ENCODE results near the gene PHYKPL.

The PHYKPL gene

DNA sequence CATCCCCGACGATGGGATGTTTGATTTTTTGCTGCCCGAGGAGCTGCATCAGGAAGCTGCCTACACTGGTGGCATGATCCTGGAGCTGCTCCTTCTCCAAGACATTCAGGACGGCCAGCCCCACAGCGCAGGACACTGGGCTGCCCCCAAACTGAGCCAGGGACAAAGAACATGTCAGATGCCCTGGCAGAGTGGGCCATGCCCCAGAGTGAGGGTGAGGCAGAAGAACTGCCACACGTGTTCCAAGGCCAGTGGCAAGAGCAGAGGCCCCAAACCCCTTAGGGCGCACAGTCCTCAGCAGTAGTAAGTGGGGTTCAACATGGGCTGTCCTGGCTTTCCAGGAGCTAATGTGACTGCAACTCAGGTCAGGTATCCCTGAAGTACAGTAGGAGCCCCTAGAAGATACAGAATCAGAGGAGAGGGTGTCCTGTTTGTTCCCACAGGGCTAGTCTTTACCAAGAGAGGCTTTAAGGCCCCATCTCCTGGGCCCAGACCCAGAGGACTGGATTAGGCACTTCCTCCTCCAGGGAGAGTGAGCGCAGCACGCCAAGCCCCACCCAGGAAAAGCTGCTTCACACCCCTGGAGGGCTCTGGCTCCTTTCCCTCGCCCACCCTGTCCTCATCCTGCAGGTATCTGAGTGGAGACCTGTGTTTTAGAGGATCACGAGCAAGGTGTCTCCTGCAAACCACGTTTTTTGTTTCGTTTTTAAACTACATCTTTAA is 17.2 kb downstream of the PHYKPL start:
- TF ChIP-seq, protein P1, sequence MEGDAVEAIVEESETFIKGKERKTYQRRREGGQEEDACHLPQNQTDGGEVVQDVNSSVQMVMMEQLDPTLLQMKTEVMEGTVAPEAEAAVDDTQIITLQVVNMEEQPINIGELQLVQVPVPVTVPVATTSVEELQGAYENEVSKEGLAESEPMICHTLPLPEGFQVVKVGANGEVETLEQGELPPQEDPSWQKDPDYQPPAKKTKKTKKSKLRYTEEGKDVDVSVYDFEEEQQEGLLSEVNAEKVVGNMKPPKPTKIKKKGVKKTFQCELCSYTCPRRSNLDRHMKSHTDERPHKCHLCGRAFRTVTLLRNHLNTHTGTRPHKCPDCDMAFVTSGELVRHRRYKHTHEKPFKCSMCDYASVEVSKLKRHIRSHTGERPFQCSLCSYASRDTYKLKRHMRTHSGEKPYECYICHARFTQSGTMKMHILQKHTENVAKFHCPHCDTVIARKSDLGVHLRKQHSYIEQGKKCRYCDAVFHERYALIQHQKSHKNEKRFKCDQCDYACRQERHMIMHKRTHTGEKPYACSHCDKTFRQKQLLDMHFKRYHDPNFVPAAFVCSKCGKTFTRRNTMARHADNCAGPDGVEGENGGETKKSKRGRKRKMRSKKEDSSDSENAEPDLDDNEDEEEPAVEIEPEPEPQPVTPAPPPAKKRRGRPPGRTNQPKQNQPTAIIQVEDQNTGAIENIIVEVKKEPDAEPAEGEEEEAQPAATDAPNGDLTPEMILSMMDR (IDR thresholded peaks at IDR 0.05) = no peak

DNA sequence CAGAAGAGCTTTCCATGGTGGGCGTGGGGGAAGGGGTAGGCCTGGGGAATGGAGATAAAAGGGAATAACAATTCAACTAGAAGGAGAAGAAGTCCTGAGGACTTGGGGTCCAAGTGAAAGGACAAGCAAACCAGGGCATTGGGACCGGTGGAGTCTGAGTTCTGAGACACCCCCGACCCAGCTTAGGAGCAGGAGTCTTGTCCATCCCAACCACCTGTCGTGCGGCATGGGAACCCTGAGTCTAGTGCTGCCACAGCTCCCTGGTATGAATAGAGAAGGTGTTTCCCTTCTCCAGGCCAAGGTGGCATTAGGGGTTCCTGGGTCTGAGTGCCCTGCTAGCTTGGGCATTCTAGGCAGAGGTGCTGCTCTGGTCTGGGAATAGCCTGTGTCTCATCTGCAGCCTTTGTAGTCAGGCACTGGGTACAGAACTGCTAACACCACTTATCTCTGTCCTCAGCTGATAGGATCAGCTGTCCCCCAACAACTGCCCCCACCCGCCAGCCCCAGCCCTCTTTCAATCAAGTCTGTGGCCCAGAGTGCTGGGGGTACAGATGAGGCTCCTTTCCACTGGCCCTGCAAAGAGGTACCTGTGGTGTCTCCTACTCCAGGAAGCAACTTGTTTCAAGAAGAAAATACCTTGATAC is 18.3 kb downstream of the PHYKPL start:
- TF ChIP-seq, protein P1 (IDR thresholded peaks at IDR 0.05) = no peak

DNA sequence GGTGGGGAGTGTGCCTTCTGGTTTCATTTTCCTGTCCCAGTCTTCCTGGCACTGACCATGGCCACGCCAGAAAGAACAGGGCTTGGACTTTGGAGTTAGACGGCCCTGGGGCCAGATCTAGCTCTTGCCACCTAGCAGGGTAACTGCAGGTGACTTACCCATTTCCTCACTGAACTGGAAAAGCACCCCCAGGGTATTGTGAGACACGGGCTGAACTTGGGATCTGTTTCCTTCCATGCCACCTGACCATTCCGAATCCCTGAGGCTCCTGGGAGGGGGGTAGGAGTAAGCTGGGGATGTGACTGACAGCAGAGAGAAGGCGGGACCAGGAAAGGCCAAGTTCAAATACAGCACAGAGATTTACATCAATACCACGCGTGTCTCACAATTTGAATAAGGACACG is 18.9 kb downstream of the PHYKPL start:
- TF ChIP-seq, protein P1 (IDR thresholded peaks at IDR 0.05) = no peak

DNA sequence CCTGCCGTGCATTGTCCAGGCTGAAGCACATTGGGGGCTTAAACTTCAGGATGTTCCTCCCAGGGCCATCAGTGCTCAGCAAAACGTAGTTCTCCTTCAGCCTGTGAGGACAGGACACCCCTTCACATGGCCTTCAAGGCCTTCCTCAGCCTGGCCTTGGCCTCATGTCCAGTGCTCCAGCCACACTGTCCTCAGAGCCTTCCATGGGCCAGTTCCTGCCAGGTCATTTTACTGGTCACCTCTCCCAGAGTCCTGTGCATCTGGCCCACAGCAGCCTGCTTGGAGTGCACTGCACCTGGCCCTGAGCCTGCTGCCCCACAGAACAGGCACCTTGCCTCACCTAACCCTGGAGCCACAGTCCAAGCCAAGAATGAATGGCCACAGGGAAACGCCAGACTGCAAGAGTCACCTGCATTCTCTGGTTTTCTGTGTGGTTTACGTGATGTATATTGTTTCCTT is 19.6 kb downstream of the PHYKPL start:
- TF ChIP-seq, protein P1 (IDR thresholded peaks at IDR 0.05) = no peak

DNA sequence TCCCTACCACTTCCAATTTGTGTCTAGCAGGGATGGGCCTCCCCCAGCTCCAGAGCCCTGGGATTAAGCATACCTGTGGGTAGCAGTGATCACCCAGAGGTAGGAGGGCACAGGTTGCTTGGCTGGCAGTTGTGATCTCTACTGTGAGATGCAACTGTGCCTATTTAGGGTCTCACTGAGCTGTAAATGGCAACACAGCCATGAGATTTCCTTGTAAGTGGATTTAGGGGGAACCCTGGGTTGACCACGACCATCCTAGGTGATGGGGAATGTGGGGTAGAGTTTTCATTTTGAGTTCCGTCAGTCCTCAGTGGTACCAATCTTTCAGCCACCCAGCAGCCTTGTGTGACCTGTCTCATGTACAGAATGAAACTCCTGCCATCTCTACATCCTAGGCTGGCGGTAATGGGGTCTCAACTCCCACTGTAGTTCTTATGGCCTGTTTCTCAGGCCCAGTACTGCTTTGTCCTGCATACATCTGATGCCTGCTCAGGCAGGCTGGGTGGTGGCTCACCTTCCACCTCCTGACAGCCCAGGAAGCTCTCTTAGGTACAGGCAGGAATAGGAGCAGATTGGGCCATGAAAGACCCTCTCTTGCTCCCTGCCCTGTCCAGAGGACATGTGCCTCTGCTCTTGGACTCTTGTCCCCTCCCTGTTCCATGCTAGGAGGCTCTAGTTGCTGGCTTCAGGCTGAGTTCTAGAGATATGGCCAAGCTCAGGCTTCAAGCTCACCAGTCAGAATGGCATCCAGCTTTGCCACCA is 20.2 kb downstream of the PHYKPL start:
- TF ChIP-seq, protein P1 (IDR thresholded peaks at IDR 0.05) = no peak

DNA sequence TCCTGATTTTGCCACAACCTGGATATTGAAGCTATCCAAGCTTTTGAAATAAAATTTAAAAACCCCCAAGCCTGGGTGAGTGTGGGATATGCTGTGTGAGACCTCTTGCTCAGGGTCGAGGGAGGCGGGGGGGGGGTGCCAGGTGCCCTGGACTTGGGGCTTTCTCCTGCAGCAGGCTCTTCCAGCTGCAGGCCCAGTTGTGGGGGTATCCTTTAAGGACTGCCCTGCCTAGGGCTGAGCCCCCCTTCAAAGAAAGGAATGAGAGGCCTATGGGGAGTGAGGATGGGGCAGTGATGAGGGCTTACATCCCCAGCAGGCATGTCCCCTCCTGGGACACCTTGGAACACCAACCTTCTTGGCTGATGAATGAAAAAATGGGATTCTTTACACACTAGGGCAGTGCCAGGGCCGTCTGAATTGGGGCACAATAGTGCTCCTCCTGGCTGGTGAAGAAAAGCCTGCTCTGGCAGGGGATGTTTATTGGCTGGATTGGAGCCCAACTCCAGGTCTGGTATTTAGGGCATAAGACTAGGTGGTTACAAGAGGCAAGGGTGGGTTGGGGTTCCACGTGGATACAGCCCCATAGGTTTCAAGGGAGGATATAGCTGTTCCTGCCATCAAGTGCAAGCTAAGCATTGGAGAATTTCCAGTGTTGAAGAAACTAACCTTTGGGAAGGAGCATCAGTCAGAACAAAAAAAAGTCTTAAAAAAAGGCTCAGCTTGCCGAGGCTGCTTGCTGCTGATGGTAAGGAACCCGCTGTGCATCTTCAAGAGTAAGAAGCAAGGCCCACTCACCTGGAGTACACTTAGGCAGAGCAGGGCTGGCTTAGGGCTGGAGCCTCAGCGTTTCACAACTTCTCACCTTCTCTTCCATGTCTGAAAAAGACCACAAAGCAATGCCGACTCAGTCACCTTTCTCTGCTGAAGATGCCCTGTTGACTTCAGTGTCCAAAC is 21.2 kb downstream of the PHYKPL start:
- TF ChIP-seq, protein P1 (IDR thresholded peaks at IDR 0.05) = no peak

DNA sequence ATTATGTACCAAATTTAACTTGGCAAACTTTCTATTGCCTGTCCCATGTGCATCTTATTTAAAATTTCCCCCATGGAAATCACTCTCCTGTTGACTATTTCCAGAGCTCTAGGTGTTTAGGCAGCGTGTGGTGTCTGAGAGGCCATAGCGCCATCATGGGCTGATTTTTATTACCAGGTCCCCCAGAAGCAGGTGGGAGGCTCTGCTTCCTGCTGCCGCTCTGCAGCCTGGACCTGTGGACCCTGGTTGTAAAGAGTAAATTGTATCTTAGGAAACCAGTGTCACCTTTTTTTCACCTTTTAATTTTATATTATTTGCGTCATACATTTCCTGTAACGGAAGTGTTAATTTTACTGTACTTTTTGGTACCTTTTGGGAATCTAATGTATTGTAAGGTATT is 21.9 kb downstream of the PHYKPL start:
- TF ChIP-seq, protein P1 (IDR thresholded peaks at IDR 0.05) = no peak

Data from LNCAP (cell line).